Progenitor cell of endocrine pancreas (in vitro differentiated cells): ENCODE results near the gene NCAPD3. TPM values are rescaled to one million over a fixed set of nuclear protein-coding genes. Genes with fewer than 3 reads are reported as not detected.

Source experiments
- DNase-seq: peaks from one replicate; pipeline ENCODE4 v3.0.0; 2021; ENCODE audit warnings: low spot score; ENCODE audit not compliant: unreplicated experiment
- H3K27ac Mint-ChIP-seq: 2 replicates; pipeline ENCODE4 v1.8.0; 2021; ENCODE audit warnings: mild to moderate bottlenecking, moderate library complexity, mixed read lengths
- H3K27me3 Mint-ChIP-seq: 2 replicates; pipeline ENCODE4 v1.8.0; 2021; ENCODE audit warnings: mixed read lengths
- H3K36me3 Mint-ChIP-seq: 2 replicates; pipeline ENCODE4 v1.8.0; 2022; ENCODE audit warnings: mixed read lengths; ENCODE audit not compliant: insufficient read depth
- H3K4me1 Mint-ChIP-seq: 2 replicates; pipeline ENCODE4 v1.8.0; 2021; ENCODE audit warnings: low read depth, mixed read lengths
- H3K4me3 Mint-ChIP-seq: 2 replicates; pipeline ENCODE4 v1.8.0; 2021; ENCODE audit warnings: low read depth, mild to moderate bottlenecking, moderate library complexity, mixed read lengths
- H3K9me3 Mint-ChIP-seq: 2 replicates; pipeline ENCODE4 v1.8.0; 2021; ENCODE audit warnings: low read depth, mixed read lengths
- total RNA-seq: library from RNA; stranded (reverse); gene quantifications from 2 replicates; pipeline ENCODE4 v1.2.1, GENCODE V29; 2021
- TF ChIP-seq, protein P1 (sequence below): fragments of 200-600 bp; sonication (generic); IDR thresholded peaks from one replicate; pipeline ENCODE4 v1.5.0; 2021; ENCODE audit warnings: antibody characterized with exemption, mild to moderate bottlenecking; ENCODE audit not compliant: unreplicated experiment

NCAPD3 gene
- total RNA-seq, 1 donor from 2014 or later = 30.0 TPM

DNA sequence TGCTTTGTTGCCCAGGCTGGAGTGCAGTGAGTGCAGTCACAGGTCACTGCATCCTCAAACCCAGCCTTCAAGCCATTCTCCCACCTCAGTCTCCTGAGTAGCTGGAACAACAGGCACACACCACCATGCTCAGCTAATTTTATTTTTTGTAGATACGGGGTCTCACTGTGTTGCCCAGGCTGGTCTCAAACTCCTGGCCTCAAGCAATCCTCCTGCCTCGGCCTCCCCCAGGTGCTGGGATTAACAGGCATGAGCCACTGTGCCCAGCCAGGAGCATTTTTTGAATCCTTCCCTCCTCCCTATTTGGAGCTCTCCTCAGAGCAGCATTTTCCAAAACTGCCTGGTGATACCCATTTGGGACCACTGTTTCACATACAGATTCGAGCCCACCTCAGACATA, 77.2 kb downstream of the NCAPD3 start:
- Mint-ChIP-seq H3K9me3 (peaks cover 15% of the 10 kb centered on the region), H3K27ac (no peak overlapping the region), H3K27me3 (no peaks in the 10 kb centered on the region), H3K36me3 (peaks cover 38% of the 10 kb centered on the region), H3K4me3 (no peak overlapping the region), H3K4me1 (no peaks in the 10 kb centered on the region)
- TF ChIP-seq, protein P1, sequence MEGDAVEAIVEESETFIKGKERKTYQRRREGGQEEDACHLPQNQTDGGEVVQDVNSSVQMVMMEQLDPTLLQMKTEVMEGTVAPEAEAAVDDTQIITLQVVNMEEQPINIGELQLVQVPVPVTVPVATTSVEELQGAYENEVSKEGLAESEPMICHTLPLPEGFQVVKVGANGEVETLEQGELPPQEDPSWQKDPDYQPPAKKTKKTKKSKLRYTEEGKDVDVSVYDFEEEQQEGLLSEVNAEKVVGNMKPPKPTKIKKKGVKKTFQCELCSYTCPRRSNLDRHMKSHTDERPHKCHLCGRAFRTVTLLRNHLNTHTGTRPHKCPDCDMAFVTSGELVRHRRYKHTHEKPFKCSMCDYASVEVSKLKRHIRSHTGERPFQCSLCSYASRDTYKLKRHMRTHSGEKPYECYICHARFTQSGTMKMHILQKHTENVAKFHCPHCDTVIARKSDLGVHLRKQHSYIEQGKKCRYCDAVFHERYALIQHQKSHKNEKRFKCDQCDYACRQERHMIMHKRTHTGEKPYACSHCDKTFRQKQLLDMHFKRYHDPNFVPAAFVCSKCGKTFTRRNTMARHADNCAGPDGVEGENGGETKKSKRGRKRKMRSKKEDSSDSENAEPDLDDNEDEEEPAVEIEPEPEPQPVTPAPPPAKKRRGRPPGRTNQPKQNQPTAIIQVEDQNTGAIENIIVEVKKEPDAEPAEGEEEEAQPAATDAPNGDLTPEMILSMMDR = no peak
- no peak for DNase-seq

DNA sequence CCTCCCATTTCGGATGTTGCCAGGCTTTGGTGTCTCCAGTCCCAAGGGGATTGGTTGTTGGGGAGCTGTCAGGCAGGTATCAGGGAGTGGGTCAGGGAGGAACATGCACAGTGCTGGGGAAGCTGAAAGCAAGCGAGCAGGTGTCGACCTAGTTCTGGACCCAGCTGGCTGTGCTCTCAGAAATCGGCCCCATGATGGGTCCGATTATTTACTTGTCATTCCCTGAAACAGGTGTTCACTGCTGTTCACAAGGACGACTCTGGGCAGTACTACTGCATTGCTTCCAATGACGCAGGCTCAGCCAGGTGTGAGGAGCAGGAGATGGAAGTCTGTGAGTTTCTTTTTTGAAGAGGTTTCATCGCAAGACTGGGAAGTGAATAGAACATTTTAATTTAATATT, 78.1 kb downstream of the NCAPD3 start:
- TF ChIP-seq, protein P1 = no peak
- no peaks in the 10 kb centered on the region for H3K4me1 Mint-ChIP-seq
- H3K27ac Mint-ChIP-seq = no peak overlapping the region
- DNase-seq = no peak
- no peaks in the 10 kb centered on the region for H3K27me3 Mint-ChIP-seq
- H3K36me3 Mint-ChIP-seq = peaks cover 42% of the 10 kb centered on the region
- peaks cover 15% of the 10 kb centered on the region for H3K9me3 Mint-ChIP-seq
- no peak overlapping the region for H3K4me3 Mint-ChIP-seq

DNA sequence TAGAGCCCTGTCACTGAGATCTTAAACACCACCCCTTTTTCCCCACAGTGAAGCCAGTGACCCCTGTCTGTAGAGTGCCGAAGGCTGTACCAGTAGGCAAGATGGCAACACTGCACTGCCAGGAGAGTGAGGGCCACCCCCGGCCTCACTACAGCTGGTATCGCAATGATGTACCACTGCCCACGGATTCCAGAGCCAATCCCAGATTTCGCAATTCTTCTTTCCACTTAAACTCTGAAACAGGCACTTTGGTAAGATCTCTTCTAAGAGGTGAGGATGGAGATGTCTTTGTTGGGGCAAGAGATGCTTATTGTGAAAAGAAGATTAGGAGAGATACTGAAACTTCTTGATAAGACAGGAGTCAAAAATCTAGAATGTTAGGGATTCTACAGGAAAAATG, 79.0 kb downstream of the NCAPD3 start:
- Mint-ChIP-seq H3K27ac (no peak overlapping the region), H3K27me3 (no peaks in the 10 kb centered on the region), H3K4me3 (no peak overlapping the region), H3K9me3 (peaks cover 15% of the 10 kb centered on the region), H3K36me3 (peaks cover 42% of the 10 kb centered on the region), H3K4me1 (no peaks in the 10 kb centered on the region)
- DNase-seq = no peak
- TF ChIP-seq, protein P1 = no peak

DNA sequence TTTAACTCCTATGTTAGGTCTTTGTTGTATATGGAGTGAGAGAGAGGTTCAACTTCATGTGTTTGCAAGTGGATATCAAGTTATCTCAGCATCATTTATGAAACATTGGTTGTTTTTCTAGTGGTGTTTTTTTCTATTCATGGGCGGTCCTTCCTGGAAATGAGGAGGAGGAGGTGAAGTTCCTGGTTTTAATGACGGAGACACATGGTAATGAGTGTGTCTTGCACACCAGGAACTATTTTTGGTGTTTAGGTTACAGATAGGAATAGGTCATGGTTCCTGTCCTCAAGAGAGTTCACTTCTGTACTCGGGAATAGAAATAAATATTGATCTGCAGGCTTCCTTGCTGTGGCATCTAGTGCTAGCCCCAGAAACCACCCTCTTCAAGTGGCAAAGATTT, 80.0 kb downstream of the NCAPD3 start:
- no peaks in the 10 kb centered on the region for H3K27me3 Mint-ChIP-seq
- no peaks in the 10 kb centered on the region for H3K4me1 Mint-ChIP-seq
- TF ChIP-seq, protein P1 = no peak
- DNase-seq = no peak
- H3K4me3 Mint-ChIP-seq = no peak overlapping the region
- H3K27ac Mint-ChIP-seq = no peak overlapping the region
- H3K9me3 Mint-ChIP-seq = peaks cover 15% of the 10 kb centered on the region
- peaks cover 38% of the 10 kb centered on the region for H3K36me3 Mint-ChIP-seq

DNA sequence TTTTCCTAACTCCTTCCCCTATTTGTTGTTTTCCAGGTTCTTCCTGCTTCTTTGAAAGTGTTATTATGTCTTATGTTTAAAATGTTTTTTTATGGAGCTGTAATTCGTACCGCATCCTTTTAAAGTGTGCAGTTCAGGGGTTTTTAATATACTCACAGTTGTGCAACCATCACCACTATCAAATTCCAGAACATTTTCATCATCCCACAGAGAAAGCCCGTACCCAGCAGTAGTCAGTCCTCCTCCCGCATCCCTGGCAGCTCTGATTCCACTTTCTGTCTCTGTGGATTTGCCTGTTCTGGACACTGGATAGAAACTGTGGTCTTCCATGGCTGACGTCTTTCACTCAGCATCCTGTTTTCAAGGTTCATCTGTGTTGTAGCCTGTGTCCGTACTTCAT, 81.2 kb downstream of the NCAPD3 start:
- Mint-ChIP-seq H3K36me3 (peaks cover 35% of the 10 kb centered on the region), H3K27me3 (no peaks in the 10 kb centered on the region), H3K9me3 (peaks cover 15% of the 10 kb centered on the region), H3K27ac (no peak overlapping the region), H3K4me1 (no peaks in the 10 kb centered on the region), H3K4me3 (no peak overlapping the region)
- TF ChIP-seq, protein P1 = no peak
- DNase-seq = no peak
